Fibroblast of mammary gland (primary cell): Measurements from ENCODE around the gene NLGN4Y.
"Not testable (repeated sequence)": the region's sequence is repeated elsewhere in the genome, so short reads cannot be mapped to it uniquely, and the experiment has no call there.

ENCODE experiments used
- DNase-seq: peaks from one replicate; pipeline ENCODE4 v3.0.0-alpha.2; 2010; ENCODE audit warnings: low read depth
- H3K4me3 ChIP-seq: 2 replicates; pipeline ENCODE4 v1.5.1; 2011; ENCODE audit warnings: low read depth, mild to moderate bottlenecking, low read length, moderate library complexity; ENCODE audit not compliant: control insufficient read depth
- TF ChIP-seq, protein P1 (sequence below): conservative IDR thresholded peaks from 2 replicates; pipeline ENCODE4 v1.5.1; 2011; ENCODE audit warnings: low read depth, low read length, inconsistent platforms; ENCODE audit not compliant: control insufficient read depth, insufficient read depth

The NLGN4Y gene

DNA sequence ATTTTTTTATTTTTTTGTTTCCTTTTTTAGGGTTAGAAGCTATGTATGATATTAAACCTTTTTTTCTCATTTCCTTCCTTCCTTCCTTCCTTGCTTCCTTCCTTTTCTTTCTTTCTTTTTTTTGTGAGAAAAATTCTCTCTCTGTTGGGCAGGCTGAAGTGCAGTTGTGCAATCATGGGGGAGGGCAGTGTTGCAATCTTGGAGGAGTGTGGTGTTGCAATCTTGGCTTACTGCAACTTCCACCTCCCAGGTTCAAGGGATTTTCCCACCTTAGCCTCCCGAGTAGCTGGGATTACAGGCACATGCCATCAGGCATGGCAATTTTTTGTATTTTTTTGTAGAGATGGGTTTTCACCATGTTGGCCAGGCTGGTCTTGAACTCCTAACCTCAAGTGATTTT is 326.4 kb downstream of the NLGN4Y start:
- no peak overlapping the region for H3K4me3 ChIP-seq
- DNase-seq, result no peak
- TF ChIP-seq, protein P1, sequence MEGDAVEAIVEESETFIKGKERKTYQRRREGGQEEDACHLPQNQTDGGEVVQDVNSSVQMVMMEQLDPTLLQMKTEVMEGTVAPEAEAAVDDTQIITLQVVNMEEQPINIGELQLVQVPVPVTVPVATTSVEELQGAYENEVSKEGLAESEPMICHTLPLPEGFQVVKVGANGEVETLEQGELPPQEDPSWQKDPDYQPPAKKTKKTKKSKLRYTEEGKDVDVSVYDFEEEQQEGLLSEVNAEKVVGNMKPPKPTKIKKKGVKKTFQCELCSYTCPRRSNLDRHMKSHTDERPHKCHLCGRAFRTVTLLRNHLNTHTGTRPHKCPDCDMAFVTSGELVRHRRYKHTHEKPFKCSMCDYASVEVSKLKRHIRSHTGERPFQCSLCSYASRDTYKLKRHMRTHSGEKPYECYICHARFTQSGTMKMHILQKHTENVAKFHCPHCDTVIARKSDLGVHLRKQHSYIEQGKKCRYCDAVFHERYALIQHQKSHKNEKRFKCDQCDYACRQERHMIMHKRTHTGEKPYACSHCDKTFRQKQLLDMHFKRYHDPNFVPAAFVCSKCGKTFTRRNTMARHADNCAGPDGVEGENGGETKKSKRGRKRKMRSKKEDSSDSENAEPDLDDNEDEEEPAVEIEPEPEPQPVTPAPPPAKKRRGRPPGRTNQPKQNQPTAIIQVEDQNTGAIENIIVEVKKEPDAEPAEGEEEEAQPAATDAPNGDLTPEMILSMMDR, result no peak

DNA sequence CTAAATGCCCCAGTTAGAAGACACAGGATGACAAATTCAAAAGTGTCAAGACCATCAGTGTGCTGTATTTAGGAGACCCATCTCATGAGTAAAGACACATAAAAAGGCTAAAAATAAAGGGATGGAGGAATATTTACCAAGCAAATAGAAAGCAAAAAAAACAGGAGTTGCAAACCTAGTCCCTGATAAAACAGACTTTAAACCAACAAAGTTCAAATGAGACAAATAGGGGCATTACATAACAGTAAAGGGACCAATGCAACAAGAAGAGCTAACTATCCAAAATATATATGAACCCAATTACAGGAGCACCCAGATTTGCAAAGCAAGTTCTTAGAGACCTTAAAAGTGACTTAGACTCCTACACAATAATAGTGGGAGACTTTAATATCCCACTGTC is 336.1 kb downstream of the NLGN4Y start:
- TF ChIP-seq, protein P1, result no peak

GRCh38 chrY:14861033-14861432 is 336.7 kb downstream of the NLGN4Y start:
- H3K4me3 ChIP-seq, DNase-seq: not testable (repeated sequence)

More for the DNA sequence above, 336.1 kb downstream of the NLGN4Y start:
- DNase-seq, result no peak
- H3K4me3 ChIP-seq, result no peak overlapping the region

- H3K4me3 ChIP-seq, result no peak overlapping the region
- no peak for DNase-seq
- TF ChIP-seq, protein P1, result no peak
Measured at GRCh38 chrY:14871971-14872370, 347.6 kb downstream of the NLGN4Y start.
